MM.1S (cell line): ENCODE results near the gene IGHMBP2.

ENCODE experiments used
- CTCF ChIP-seq: fragments of 300-600 bp; sonication (generic); IDR thresholded peaks from 2 replicates; pipeline ENCODE4 v1.5.1; 2016; ENCODE audit warnings: antibody characterized with exemption, low read length, mixed read lengths
- EZH2phosphoT487 ChIP-seq: fragments of 300-600 bp; sonication (generic); IDR thresholded peaks from 2 replicates; pipeline ENCODE4 v1.6.1; 2018; ENCODE audit warnings: antibody characterized with exemption, low read length

GRCh38 chr11:68911731-68912130, 8.0 kb downstream of the IGHMBP2 start:
- TF ChIP-seq CTCF (no peak), EZH2phosphoT487 (no peak)
